Activated CD4-positive, alpha-beta T cell treated with anti-CD3 and anti-CD28 coated beads, Interleukin-2, amount 50 U/mL, for 4 hours (primary cell): ENCODE data around the gene RGS13.

Experiments used
- DNase-seq, 2 experiments: peaks; one replicate each; pipeline ENCODE4 v3.0.0-alpha.2; 2020

The RGS13 gene

DNA sequence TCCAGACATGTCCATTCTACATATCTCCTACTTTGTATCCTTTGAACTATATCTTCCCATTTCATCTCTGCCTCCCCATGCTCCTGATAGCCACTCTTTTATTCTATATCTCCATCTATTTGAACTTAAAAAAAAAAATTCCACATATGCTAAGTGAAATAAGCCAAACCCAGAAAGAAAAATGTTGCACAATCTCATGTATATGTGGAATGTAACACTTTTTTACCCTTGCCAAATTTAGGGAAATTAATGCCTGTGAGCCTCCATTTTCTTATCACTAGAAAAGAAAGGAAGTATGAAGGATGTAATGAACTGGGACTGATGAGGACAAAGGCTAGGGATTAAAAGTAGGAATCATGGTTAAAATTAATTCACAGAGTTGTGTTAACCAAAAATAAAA is 53.5 kb downstream of the RGS13 start:
- no peak for DNase-seq

DNA sequence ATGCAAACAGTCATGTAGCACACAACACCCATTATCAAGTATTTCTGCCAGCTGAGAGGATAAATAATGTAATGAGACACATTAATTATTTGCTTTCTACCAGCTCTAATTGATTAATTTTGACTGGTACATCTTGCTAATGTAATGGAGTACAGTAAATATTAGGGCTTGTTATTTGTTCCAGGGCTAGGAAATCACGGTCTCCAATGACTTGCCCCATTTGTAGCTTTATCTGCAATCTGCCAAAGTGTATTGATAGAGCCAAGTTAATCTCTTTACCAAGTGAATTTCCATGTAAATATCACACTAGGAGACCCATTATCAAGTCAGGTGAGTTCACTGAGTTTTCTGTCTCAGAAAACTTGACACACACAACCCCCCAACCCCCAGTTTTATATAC is 55.1 kb downstream of the RGS13 start:
- no peak for DNase-seq

DNA sequence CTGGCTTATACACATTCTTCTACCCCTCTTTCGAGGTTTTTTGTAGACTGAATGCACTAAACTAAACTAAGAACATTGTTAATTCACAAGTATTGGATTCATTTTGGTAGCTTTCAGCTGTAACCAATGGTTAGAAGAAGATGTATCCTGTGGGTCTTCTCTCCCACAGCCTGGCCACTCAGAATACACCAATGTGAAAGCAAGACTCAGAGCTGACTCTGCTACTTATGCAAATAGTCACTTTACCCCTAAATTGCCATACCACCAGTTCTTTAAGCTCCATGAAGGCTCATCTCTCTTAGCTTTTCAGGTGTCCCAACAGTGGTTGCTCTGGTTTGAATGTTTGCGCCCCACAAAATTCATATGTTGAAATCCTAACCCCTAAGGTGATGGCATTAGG is 60.1 kb downstream of the RGS13 start:
- no peak for DNase-seq

DNA sequence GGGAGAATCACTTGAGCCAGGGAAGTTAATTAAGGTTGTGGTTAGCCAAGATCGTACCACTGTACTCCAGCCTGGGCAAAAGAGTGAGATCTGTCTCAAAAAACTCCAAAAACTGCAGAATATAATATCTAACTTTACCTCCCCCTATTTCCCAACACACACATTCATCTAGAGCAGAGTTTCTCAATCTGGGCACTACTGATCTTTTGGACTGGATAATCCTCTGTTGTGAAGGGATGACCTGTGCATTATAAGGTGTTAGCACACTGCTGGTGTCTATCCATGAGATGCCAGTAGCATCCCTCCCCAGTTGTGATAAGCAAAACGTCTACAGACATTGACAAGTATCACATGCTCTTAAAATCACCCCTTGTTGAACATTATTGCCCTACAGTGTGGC is 61.8 kb downstream of the RGS13 start:
- DNase-seq = no peak

DNA sequence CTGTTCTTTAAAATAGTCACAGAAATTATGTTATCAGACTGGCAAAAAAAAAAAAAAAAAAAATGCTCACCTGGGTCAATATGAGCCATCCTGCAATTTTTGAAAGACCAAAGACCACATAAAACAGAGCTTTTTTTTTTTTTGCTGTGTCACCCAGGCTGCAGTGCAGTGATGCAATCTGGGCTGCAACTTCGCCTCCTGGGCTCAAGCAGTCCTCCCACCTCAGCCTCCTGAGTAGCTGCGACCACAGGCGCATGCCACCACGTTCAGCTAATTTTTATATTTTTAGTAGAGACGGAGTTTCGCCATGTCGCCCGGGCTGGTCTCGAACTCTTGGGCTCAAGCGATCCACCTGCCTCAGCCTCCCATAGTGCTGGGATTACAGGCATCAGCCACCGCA is 62.8 kb downstream of the RGS13 start:
- DNase-seq = no peak

GRCh38 chr1:192700834-192701271 is 64.9 kb downstream of the RGS13 start:
- DNase-seq = no peak

DNA sequence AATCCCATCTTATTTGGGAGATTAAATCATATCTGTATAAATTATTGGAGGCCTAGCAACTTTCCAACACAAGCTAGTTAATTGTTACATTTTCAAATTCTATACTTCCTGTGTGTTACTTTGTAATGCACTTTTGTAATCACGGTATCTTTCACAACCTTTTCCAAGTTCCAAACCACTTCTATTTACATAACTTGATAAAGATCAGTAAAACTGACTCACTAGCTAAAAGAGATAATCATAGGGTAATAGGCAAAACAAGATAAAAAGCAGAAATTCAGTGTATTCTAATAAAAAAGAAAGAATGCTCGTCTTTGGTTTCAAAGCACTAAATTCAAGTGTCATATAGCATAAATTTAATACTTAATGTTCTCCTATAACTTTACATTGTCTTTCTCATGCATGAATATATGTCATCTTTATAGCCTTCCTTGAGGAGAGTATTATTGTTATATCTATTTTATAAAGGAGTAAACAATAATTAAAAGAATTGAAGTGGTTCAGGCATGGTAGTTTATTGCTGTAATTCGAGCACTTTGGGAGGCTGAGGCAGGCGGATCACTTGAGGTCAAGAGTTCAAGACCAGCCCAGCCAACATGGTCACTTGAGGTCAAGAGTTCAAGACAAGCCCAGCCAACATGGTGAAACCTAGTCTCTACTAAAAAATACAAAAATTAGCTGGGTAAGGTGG is 66.4 kb downstream of the RGS13 start:
- no peak for DNase-seq

DNA sequence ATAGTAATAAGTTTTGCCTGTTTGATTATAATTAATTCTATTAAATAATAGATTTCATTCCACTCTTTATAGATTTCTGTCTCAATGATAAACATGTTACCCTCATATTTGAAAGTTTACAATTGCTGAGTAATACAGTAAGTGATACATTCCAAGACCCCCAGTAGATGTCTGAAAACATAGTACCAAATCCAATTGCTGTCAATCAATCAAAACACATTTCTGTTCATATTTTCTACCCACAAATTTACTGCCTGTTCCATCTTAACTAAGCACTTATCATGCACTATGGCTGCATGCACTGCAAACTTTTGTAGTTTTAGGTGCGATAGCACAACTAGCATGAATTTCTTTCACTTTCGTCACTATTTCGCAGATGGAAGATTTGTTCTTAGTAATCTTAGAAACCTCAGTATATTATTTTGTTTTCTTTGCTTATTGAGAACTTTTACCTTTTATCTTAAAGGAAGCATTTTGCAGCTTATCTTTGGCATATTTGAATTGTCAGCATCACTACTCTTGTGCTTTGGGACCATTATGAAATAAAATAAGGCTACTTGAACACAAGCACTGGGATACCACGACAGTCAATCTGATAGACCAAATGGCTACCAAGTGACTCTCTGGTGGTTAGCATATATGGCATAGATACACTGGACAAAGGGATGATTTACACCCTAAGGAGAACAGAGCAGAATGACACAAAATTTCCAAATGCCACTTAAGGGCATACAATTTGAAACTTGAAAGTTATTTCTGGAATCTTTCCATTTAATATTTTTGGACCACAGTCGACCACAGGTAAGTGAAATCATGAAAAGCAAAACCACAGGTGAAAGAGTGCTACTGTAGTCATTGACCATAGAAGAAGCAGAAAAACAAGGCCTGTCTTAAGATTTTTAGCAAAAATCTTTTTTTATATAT is 67.6 kb downstream of the RGS13 start:
- DNase-seq = no peak

GRCh38 chr1:192705510-192705909 is 69.6 kb downstream of the RGS13 start:
- no peak for DNase-seq

DNA sequence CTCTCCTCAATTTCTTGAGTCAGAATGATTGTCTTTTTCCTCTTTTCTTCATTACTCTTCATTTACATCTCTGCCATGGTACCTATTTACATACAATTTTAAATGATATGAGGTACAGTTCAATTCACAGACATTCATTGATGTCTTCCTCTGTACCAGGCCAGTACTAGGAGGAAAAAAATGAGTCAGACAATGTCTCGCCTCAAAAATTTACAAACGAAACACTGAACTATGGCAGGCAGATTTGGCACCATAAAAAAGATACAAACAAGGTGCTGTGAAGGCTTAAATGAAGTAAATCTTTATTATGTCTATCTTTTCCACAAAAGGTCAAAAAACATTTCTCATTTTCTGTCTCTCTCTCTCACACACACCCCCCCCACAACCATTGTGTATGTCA is 71.0 kb downstream of the RGS13 start:
- no peak for DNase-seq

- DNase-seq = no peak
Observed at GRCh38 chr1:192707978-192708547, 72.1 kb downstream of the RGS13 start.

DNA sequence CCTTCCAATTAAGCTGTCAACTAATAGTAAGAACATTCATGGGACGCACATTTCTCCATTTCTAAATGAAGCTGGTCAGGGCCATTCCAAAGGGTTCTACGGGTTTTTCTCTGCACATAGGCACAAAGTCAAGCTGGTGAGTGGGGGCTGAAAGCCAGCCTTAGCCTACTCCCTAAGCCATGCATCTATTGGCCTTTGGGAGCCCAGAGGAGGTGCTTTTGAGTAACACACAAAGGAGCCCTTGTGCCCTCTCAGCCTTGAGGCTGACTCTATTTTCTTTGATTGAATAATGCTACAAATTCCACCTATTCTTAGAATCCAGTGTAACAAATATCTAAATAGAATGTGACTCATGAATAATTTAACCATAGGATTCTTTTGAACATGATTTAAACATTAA is 73.6 kb downstream of the RGS13 start:
- no peak for DNase-seq
